K562 (cell line): ENCODE results near the gene LY6G5B. TPM values are rescaled to one million over a fixed set of nuclear protein-coding genes. Genes with fewer than 3 reads are reported as not detected.
A peak's percentile ranks its signal among the peaks of the same experiment; 100 is the strongest.

ENCODE experiments used
- CHD1 ChIP-seq: fragments of 200-600 bp; sonication (generic); IDR thresholded peaks from one replicate; pipeline ENCODE4 v1.6.1; 2012; ENCODE audit warnings: mild to moderate bottlenecking, moderate library complexity, low read length, inconsistent platforms
- CTCF ChIP-seq, 3 experiments: IDR thresholded peaks in 2 of 3; conservative IDR thresholded peaks in 1 of 3; 2 replicates each; pipeline ENCODE4 v1.5.1; 2011 to 2012; ENCODE audit warnings: low read length in 3 of 3, mild to moderate bottlenecking in 3 of 3, control low read depth in 2 of 3, improper control_type of control experiment in 1 of 3, inconsistent platforms in 1 of 3, low read depth in 1 of 3, mixed read lengths in 1 of 3, moderate library complexity in 1 of 3; ENCODE audit not compliant: insufficient read depth in 2 of 3
- GABPB1 ChIP-seq: sonication (generic); formaldehyde crosslinking; IDR thresholded peaks from 2 replicates; pipeline ENCODE4 v1.8.0; 2022; ENCODE audit warnings: mild to moderate bottlenecking, missing genetic modification reagents
- NCOA6 ChIP-seq: fragments of 450-650 bp; IDR thresholded peaks from 2 replicates; pipeline ENCODE4 v1.6.1; 2017; ENCODE audit warnings: mild to moderate bottlenecking
- PCBP1 ChIP-seq: fragments of 200-400 bp; formaldehyde crosslinking; IDR thresholded peaks from 2 replicates; pipeline ENCODE4 v1.6.1; 2018; ENCODE audit warnings: mild to moderate bottlenecking, low read depth, low read length; ENCODE audit not compliant: poor library complexity, severe bottlenecking
- PHF20 ChIP-seq: fragments of 450-650 bp; IDR thresholded peaks from 2 replicates; pipeline ENCODE4 v1.6.1; 2018; ENCODE audit not compliant: partially characterized antibody
- PREB ChIP-seq: sonication (generic); formaldehyde crosslinking; IDR thresholded peaks from 2 replicates; pipeline ENCODE4 v1.8.1; 2023; ENCODE audit warnings: mild to moderate bottlenecking, missing genetic modification reagents
- RFX1 ChIP-seq: fragments of 450-650 bp; IDR thresholded peaks from 2 replicates; pipeline ENCODE4 v1.6.1; 2016; ENCODE audit warnings: mild to moderate bottlenecking, moderate library complexity
- RREB1 ChIP-seq: fragments of 250-450 bp; sonication (Bioruptor Pico); IDR thresholded peaks from 2 replicates; pipeline ENCODE4 v1.4.0; 2020
- TCF15 ChIP-seq: fragments of 250-450 bp; sonication (Bioruptor Pico); IDR thresholded peaks from 2 replicates; pipeline ENCODE4 v1.8.0; 2022; ENCODE audit warnings: moderate library complexity, mild to moderate bottlenecking, inconsistent platforms
- THAP12 ChIP-seq: fragments of 250-450 bp; sonication (Bioruptor Pico); IDR thresholded peaks from 2 replicates; pipeline ENCODE4 v1.9.0; 2021; ENCODE audit warnings: mild to moderate bottlenecking, inconsistent platforms
- THRB ChIP-seq: fragments of 450-650 bp; formaldehyde crosslinking; conservative IDR thresholded peaks from 2 replicates; pipeline ENCODE4 v1.4.0; 2022; ENCODE audit warnings: mild to moderate bottlenecking, missing genetic modification characterization
- ZNF197 ChIP-seq: fragments of 200-800 bp; sonication (Bioruptor generic); IDR thresholded peaks from 2 replicates; pipeline ENCODE4 v1.6.1; 2016; ENCODE audit warnings: low read depth, missing genetic modification characterization, missing compliant biosample characterization
- polyA plus RNA-seq, 8 experiments: library from polyadenylated mRNA; depleted of rRNA in 4 of 8; stranded (reverse) in 5 of 8; unstranded in 3 of 8; fragments of >200 nt; fragmentation: Nextera tagmentation in 2 of 8; fragmentation: Illumina TruSeq in 1 of 8; extraction: Ambion mirVana in 2 of 8; extraction: Trizol in 1 of 8; gene quantifications; 2 replicates each; pipeline versions ENCODE4 v1.2.1 to v1.2.3, GENCODE V29; 2011 to 2014; ENCODE audit warnings: inconsistent platforms in 1 of 8, missing spikeins in 1 of 8
- total RNA-seq, 7 experiments: library from RNA; depleted of rRNA in 6 of 7; stranded (reverse); fragments of >200 nt in 6 of 7; fragmentation: Illumina TruSeq in 2 of 7; extraction: Trizol in 2 of 7; gene quantifications; 2 replicates each; pipeline versions ENCODE4 v1.2.1 to v1.2.3, GENCODE V29; 2011 to 2021; ENCODE audit warnings: low replicate concordance in 1 of 7

LY6G5B gene
- total and polyA plus RNA-seq, 9 of the 15 experiments (the other 6 are each of a cell fraction or from before 2014, with no cell fraction given) = 6.0 to 27.0 (median 7.5) TPM

- TF ChIP-seq THAP12 (CRISPR knock-in tag) (peak; percentile 76), PCBP1 (no peak), THRB (CRISPR knock-in tag) (peak; percentile 86), PREB (peak; percentile 99), NCOA6 (no peak), RREB1 (CRISPR knock-in tag) (no peak), ZNF197 (no peak), TCF15 (CRISPR knock-in tag) (peak; percentile 76; the same call in 1 of the 2 replicates), CHD1 (peak; percentile 97), PHF20 (no peak), GABPB1 (CRISPR knock-in tag) (peak; percentile 47; the same call in 1 of the 2 replicates), CTCF (IDR thresholded peaks at IDR 0.05 in 2 of 3, conservative IDR thresholded peaks at IDR 0.05 in 1 of 3; ENCODE audit: insufficient read depth in 2 of 3, low read depth in 1 of 3, low read length in 3 of 3) (peak in 1 of 3 experiments; percentile 19; a peak in 1 of 6 replicates), RFX1 (no peak)
These were observed 4.8 kb upstream of the LY6G5B start, which contains the start of gene GPANK1 (continued) for GRCh38 chr6:31664790-31665500.
